DMS53 (cell line): Measurements from ENCODE around the gene NAA11.
A peak's percentile ranks its signal among the peaks of the same experiment; 100 is the strongest.
"Not testable (repeated sequence)": the region's sequence is repeated elsewhere in the genome, so short reads cannot be mapped to it uniquely, and the experiment has no call there.

ENCODE experiments used
- DNase-seq: peaks from one replicate; lab custom pipeline; 2025; lab: John Stamatoyannopoulos, UW

Gene NAA11

GRCh38 chr4:79308137-79308536 lies 17.7 kb downstream of the NAA11 start:
- no peak for DNase-seq

- no peak for DNase-seq
Measured at GRCh38 chr4:79306795-79307194, 19.1 kb downstream of the NAA11 start.

GRCh38 chr4:79300280-79300679 lies 25.6 kb downstream of the NAA11 start:
- no peak for DNase-seq

GRCh38 chr4:79298484-79298883 lies 27.4 kb downstream of the NAA11 start:
- DNase-seq = no peak

- DNase-seq = no peak
Measured at GRCh38 chr4:79298027-79298426, 27.8 kb downstream of the NAA11 start.

GRCh38 chr4:79297479-79297878 lies 28.4 kb downstream of the NAA11 start:
- no peak for DNase-seq

GRCh38 chr4:79296768-79297428 lies 29.0 kb downstream of the NAA11 start:
- DNase-seq = no peak

GRCh38 chr4:79295086-79295485 lies 30.8 kb downstream of the NAA11 start:
- no peak for DNase-seq

- DNase-seq = peak; percentile 7
Measured at GRCh38 chr4:79294064-79294463, 31.8 kb downstream of the NAA11 start.

- DNase-seq = no peak
Measured at GRCh38 chr4:79292008-79292407, 33.9 kb downstream of the NAA11 start.

GRCh38 chr4:79290376-79290775 lies 35.5 kb downstream of the NAA11 start:
- DNase-seq = no peak

GRCh38 chr4:79288185-79288584 lies 37.7 kb downstream of the NAA11 start:
- no peak for DNase-seq

GRCh38 chr4:79287718-79288117 lies 38.1 kb downstream of the NAA11 start:
- no peak for DNase-seq

- no peak for DNase-seq
Measured at GRCh38 chr4:79287076-79287475, 38.8 kb downstream of the NAA11 start.

- no peak for DNase-seq
Measured at GRCh38 chr4:79281566-79282359, 44.1 kb downstream of the NAA11 start.

- not testable (repeated sequence) for DNase-seq
Measured at GRCh38 chr4:79277467-79277866, 48.4 kb downstream of the NAA11 start.

GRCh38 chr4:79273915-79274314 lies 51.9 kb downstream of the NAA11 start:
- no peak for DNase-seq

GRCh38 chr4:79272761-79273160 lies 53.1 kb downstream of the NAA11 start:
- no peak for DNase-seq

- DNase-seq = no peak
Measured at GRCh38 chr4:79272126-79272525, 53.7 kb downstream of the NAA11 start.

- DNase-seq = no peak
Measured at GRCh38 chr4:79267671-79268070, 58.2 kb downstream of the NAA11 start.
